H1 (cell line): Measurements from ENCODE around the gene FGF21. TPM values are rescaled to one million over a fixed set of nuclear protein-coding genes. Genes with fewer than 3 reads are reported as not detected.

Source experiments
- ASH2L ChIP-seq: fragments of 200-600, 300-600 bp; sonication (generic); IDR thresholded peaks from one replicate; pipeline ENCODE4 v1.7.1; 2017; ENCODE audit warnings: low read length
- BACH1 ChIP-seq: IDR thresholded peaks from 2 replicates; pipeline ENCODE4 v1.6.1; 2012; ENCODE audit warnings: low read length, improper control_type of control experiment
- BCL11A ChIP-seq, 2 experiments: IDR thresholded peaks; one replicate each; pipeline ENCODE4 v1.6.1; 2011; ENCODE audit warnings: low read depth in 2 of 2, low read length in 2 of 2, mild to moderate bottlenecking in 2 of 2
- BRCA1 ChIP-seq: IDR thresholded peaks from 2 replicates; pipeline ENCODE4 v1.6.1; 2012; ENCODE audit warnings: low read depth, low read length, improper control_type of control experiment
- CEBPB ChIP-seq: IDR thresholded peaks from 2 replicates; pipeline ENCODE4 v1.6.1; 2012; ENCODE audit warnings: low read depth, low read length
- EP300 ChIP-seq, 2 experiments: IDR thresholded peaks; 1 replicate in 1 of 2; 2 replicates in 1 of 2; pipeline ENCODE4 v1.6.1; 2011 to 2012; ENCODE audit warnings: low read depth in 2 of 2, low read length in 2 of 2, mild to moderate bottlenecking in 2 of 2, borderline replicate concordance in 1 of 2, inconsistent platforms in 1 of 2, moderate library complexity in 1 of 2
- EZH2 ChIP-seq: fragments of 200-600 bp; sonication (generic); IDR thresholded peaks from 2 replicates; pipeline ENCODE4 v1.7.1; 2012; ENCODE audit warnings: low read depth, mild to moderate bottlenecking, moderate library complexity, low read length, inconsistent platforms; ENCODE audit not compliant: severe bottlenecking
- GABPA ChIP-seq: IDR thresholded peaks from 2 replicates; pipeline ENCODE4 v1.6.1; 2011; ENCODE audit warnings: mild to moderate bottlenecking, low read length, moderate library complexity, borderline replicate concordance; ENCODE audit not compliant: insufficient read depth
- GTF2F1 ChIP-seq: IDR thresholded peaks from 2 replicates; pipeline ENCODE4 v1.6.1; 2012; ENCODE audit warnings: low read depth, low read length, improper control_type of control experiment, borderline replicate concordance
- KDM1A ChIP-seq: fragments of 200-600, 300-600 bp; sonication (generic); IDR thresholded peaks from 2 replicates; pipeline ENCODE4 v1.7.1; 2016; ENCODE audit warnings: mild to moderate bottlenecking, low read length, borderline replicate concordance
- KDM4A ChIP-seq: IDR thresholded peaks from one replicate; pipeline ENCODE4 v1.7.1; 2012; ENCODE audit warnings: low read depth, mild to moderate bottlenecking, moderate library complexity, low read length, inconsistent platforms; ENCODE audit not compliant: severe bottlenecking
- POLR2A ChIP-seq, 2 experiments: IDR thresholded peaks; 1 replicate in 1 of 2; 2 replicates in 1 of 2; pipeline ENCODE4 v1.6.1; 2011; ENCODE audit warnings: low read depth in 2 of 2, low read length in 2 of 2, mild to moderate bottlenecking in 2 of 2; ENCODE audit errors: control extremely low read depth in 1 of 2
- POLR2AphosphoS5 ChIP-seq: IDR thresholded peaks from 2 replicates; pipeline ENCODE4 v1.6.1; 2011; ENCODE audit warnings: low read depth, low read length
- POU5F1 ChIP-seq: IDR thresholded peaks from 2 replicates; pipeline ENCODE4 v1.6.1; 2011; ENCODE audit warnings: low read depth, mild to moderate bottlenecking, low read length, moderate library complexity
- RAD21 ChIP-seq, 2 experiments: IDR thresholded peaks in 1 of 2; conservative IDR thresholded peaks in 1 of 2; 2 replicates each; pipeline ENCODE4 v1.6.1; 2011; ENCODE audit warnings: low read depth in 2 of 2, low read length in 2 of 2, improper control_type of control experiment in 1 of 2, inconsistent platforms in 1 of 2, mild to moderate bottlenecking in 1 of 2, moderate library complexity in 1 of 2
- RBBP5 ChIP-seq: IDR thresholded peaks from 2 replicates; pipeline ENCODE4 v1.7.1; 2012; ENCODE audit warnings: low read depth, mild to moderate bottlenecking, inconsistent platforms, low read length, moderate library complexity, borderline replicate concordance
- RFX5 ChIP-seq: IDR thresholded peaks from 2 replicates; pipeline ENCODE4 v1.6.1; 2011; ENCODE audit warnings: low read depth, low read length, improper control_type of control experiment, borderline replicate concordance
- SIX5 ChIP-seq: IDR thresholded peaks from 2 replicates; pipeline ENCODE4 v1.6.1; 2011; ENCODE audit warnings: mild to moderate bottlenecking, low read depth, low read length
- SP1 ChIP-seq: IDR thresholded peaks from 2 replicates; pipeline ENCODE4 v1.6.1; 2011; ENCODE audit warnings: low read depth, low read length
- SP4 ChIP-seq: IDR thresholded peaks from 2 replicates; pipeline ENCODE4 v1.6.1; 2012; ENCODE audit warnings: low read length, inconsistent platforms
- SRF ChIP-seq: IDR thresholded peaks from 2 replicates; pipeline ENCODE4 v1.6.1; 2011; ENCODE audit warnings: mild to moderate bottlenecking, low read depth, low read length, moderate library complexity
- TBP ChIP-seq: IDR thresholded peaks from 2 replicates; pipeline ENCODE4 v1.6.1; 2011; ENCODE audit warnings: low read depth, low read length, improper control_type of control experiment
- polyA plus RNA-seq, 7 experiments: library from polyadenylated mRNA; depleted of rRNA in 3 of 7; stranded (reverse) in 5 of 7; unstranded in 2 of 7; fragments of >200 nt in 5 of 7; fragments of 200-250 nt in 2 of 7; gene quantifications; 1 replicate in 5 of 7; 2 replicates in 1 of 7; 4 replicates in 1 of 7; pipeline versions ENCODE4 v1.2.1 to v1.2.3, GENCODE V29; 2011 to 2013; ENCODE audit warnings: missing spikeins in 2 of 7, mixed read lengths in 2 of 7
- total RNA-seq: library from RNA; stranded (reverse); fragmentation: NEBNext Ultra II Directional; extraction: Animal tissue kit (Norgen Biotek cat#: 25700); gene quantifications from 2 replicates; pipeline ENCODE4 v1.2.1, GENCODE V29; 2021
- TF ChIP-seq, protein P1 (sequence below): IDR thresholded peaks from 2 replicates; pipeline ENCODE4 v1.6.1; 2012; ENCODE audit warnings: inconsistent platforms
- TF ChIP-seq, protein P2 (sequence below): IDR thresholded peaks from 2 replicates; pipeline ENCODE4 v1.6.1; 2012; ENCODE audit warnings: inconsistent platforms

The FGF21 gene
- total and polyA plus RNA-seq, 2 of the 8 experiments (the other 6 are each of a cell fraction or from before 2014, with no cell fraction given): 0.48 to 0.80 TPM

DNA sequence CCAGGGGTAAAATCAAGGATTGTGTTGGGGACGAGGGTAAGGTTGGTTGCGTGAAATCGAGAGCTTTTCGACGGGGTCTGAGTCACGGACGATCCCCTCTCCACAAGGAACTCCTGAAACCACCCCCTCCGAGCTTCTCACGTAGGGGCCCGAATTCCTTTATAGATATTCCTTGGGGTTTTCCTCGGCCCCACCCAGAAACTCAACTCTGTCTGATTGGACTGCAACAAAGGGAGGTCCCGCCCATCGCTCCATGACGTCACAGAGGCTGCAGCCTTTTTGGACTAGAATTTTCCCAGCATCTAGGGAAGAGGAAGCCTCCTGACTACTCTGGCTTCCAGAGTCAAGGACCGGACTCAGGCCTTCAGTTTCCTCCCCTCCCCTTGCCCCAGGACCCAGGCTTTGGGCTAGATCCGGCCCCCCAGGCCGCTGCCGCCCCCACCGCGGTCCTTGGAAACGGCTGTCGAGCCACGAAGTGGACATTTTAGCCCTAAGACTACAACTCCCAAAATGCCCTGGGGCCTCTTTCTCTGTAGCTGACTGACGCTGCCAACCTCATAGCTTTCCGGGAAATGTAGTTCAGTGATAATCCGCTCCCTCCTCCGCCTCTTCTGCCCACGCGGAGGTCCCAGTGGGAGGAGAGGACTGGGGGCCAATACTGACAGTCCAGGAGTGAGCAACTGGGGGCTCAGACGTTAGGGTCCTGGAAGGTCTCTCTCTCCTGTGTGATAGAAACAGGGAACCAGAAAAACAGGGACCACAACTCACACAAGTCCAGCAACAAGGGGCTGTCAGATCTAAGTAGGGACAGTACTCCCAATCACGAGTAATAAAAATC lies 8.4 kb upstream of the FGF21 start, which contains the start of gene IZUMO1 (continued):
- TF ChIP-seq RAD21 (IDR thresholded peaks at IDR 0.05 in 1 of 2, conservative IDR thresholded peaks at IDR 0.05 in 1 of 2; ENCODE audit: low read depth in 2 of 2, low read length in 2 of 2): no peak
- TF ChIP-seq GABPA: no peak
- TF ChIP-seq, protein P1, sequence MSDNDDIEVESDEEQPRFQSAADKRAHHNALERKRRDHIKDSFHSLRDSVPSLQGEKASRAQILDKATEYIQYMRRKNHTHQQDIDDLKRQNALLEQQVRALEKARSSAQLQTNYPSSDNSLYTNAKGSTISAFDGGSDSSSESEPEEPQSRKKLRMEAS: no peak
- TF ChIP-seq GTF2F1: no peak
- TF ChIP-seq BACH1: no peak
- TF ChIP-seq SIX5: peak; percentile 96
- TF ChIP-seq CEBPB: no peak
- TF ChIP-seq SP4: peak; percentile 77; the same call in 1 of the 2 replicates
- TF ChIP-seq EZH2: no peak
- TF ChIP-seq POU5F1: no peak
- peak in 1 of 2 experiments; percentile 77; a peak in 2 of 3 replicates for TF ChIP-seq POLR2A (IDR thresholded peaks at IDR 0.05; ENCODE audit: control extremely low read depth in 1 of 2, low read depth in 2 of 2, low read length in 2 of 2)
- peak; percentile 8; the same call in 1 of the 2 replicates for TF ChIP-seq SP1
- TF ChIP-seq TBP: no peak
- no peak for TF ChIP-seq EP300 (IDR thresholded peaks at IDR 0.05; ENCODE audit: borderline replicate concordance in 1 of 2, low read depth in 2 of 2, low read length in 2 of 2)
- TF ChIP-seq BCL11A (IDR thresholded peaks at IDR 0.05; ENCODE audit: low read depth in 2 of 2, low read length in 2 of 2): no peak
- no peak for TF ChIP-seq ASH2L
- TF ChIP-seq RFX5: no peak
- TF ChIP-seq POLR2AphosphoS5: peak; percentile 45
- TF ChIP-seq SRF: no peak
- no peak for TF ChIP-seq BRCA1
- TF ChIP-seq KDM4A: no peak
- no peak for TF ChIP-seq KDM1A
- TF ChIP-seq, protein P2, sequence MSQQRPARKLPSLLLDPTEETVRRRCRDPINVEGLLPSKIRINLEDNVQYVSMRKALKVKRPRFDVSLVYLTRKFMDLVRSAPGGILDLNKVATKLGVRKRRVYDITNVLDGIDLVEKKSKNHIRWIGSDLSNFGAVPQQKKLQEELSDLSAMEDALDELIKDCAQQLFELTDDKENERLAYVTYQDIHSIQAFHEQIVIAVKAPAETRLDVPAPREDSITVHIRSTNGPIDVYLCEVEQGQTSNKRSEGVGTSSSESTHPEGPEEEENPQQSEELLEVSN: no peak
- 0 out of 2 replicates have a peak, but pooled peaks have one; percentile 17 for TF ChIP-seq RBBP5
